ENCODE results near the gene CEBPG. TPM values are rescaled to one million over a fixed set of nuclear protein-coding genes. Genes with fewer than 3 reads are reported as not detected.

The CEBPG gene
- total RNA-seq, 2 experiments from 2014 or later = 15.5 TPM

DNA sequence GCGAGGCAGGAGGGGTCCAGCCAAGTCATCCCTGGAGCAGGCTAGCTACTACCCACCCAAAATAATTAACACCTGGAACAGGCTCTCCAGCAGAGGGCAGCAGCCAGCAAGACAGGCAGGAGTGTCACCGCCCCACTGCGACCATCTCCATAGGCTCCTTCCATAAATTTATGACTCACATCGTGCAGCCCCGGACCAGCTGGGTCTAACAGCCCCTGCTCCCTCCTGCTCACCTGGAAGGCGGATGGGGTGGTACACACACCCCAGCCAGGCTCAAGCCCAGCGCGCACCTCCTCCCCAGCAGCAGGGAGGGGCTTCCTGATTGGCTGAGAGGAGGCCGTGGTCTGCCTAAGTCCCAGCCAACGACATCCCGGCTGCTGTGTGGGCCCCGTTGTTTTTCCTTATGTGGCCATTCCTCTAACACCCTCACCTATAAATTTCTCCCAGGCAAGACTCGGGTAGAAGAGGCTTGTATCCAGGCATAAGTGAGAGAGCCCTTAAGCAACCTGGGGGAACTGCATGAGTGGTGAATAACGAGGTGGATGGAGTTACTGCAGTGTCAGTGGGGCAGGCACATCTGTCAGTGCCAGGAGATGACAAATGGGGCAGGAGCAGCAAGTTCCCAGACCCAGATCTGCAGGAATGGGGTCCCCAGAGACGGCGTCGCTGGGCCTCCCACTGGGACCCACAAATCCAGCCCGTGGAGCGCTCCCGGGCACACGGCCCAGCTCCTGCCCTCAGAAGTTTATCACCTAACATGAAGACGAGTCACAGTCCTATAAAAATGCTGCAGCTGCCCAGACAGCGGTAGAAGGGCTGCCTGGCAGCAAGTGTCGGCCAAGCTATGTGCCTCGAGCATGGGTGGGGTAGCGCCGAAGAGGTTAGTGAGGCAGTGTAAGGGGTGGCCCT lies 43.1 kb downstream of the CEBPG start:
- H3K27ac Mint-ChIP-seq = no peak overlapping the region
- Histone ChIP-seq H3K4me1 (ENCODE audit: insufficient read depth, low read length) (peaks cover 9% of the 10 kb centered on the region), H3K27ac (ENCODE audit: low read depth in 1 of 2, low read length in 2 of 2) (no peak overlapping the region), H3K4me3 (ENCODE audit: low read length) (peak overlapping the region; percentile 42), H3K27me3 (ENCODE audit: control insufficient read depth in 1 of 2, insufficient read depth in 2 of 2, low read length in 2 of 2) (no peaks in the 10 kb centered on the region), H3K36me3 (ENCODE audit: insufficient read depth, low read length) (no peaks in the 10 kb centered on the region), H3K9me3 (ENCODE audit: control insufficient read depth in 1 of 2, insufficient read depth in 1 of 2, low read length in 2 of 2) (no peaks in the 10 kb centered on the region)
- peak; percentile 76 for TF ChIP-seq CTCF (IDR thresholded peaks at IDR 0.05)
- DNase-seq = peak; percentile 43 to 80 (median 64)
- peak overlapping the region; percentile 47 for H3K4me3 Mint-ChIP-seq
- intact Hi-C loops (cut with DNase I, micrococcal nuclease) = loop anchor here (1.0 kb wide), 1 partner anchor 355 kb away; no protein-coding TSS in a partner anchor
- ATAC-seq (ENCODE audit: poor library complexity) = peak; percentile 85
- POLR2A ChIA-PET = no interaction called here
- CTCF ChIA-PET = interaction anchor here (0.5 to 1.8 kb wide), 9 partner anchors 10 to 817 kb away, joined by 3 to 11 read pairs (median 4); no protein-coding TSS in a partner anchor
- H3K27me3 Mint-ChIP-seq = no peaks in the 10 kb centered on the region
- H3K9me3 Mint-ChIP-seq = no peaks in the 10 kb centered on the region
- no peaks in the 10 kb centered on the region for H3K36me3 Mint-ChIP-seq (ENCODE audit: low read depth)
- peaks cover 4% of the 10 kb centered on the region for H3K4me1 Mint-ChIP-seq (ENCODE audit: low read depth)

DNA sequence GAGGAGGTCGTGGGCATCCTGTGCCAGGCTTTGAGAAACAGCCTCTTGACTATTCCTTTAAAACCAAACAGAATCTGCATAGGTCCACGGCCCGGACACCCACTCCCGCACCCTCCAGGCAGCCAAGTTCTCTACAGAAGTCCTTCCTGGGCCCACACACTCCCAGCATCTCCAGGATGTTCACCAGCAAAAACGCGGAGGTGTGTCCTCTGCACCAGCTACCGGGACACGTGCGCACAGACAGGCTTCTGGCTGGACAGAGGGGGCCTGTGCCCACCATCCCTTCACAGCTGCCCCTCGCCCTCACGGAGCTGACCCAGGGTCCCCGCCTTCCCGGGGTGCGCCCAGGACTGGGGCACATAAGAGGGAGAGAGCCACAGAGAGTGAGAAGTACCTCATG lies 44.2 kb downstream of the CEBPG start:
- CTCF ChIA-PET = interaction anchor here (1.2 kb wide), 1 partner anchor 360 kb away, joined by 3 read pairs; no protein-coding TSS in a partner anchor
- no peak for TF ChIP-seq CTCF (IDR thresholded peaks at IDR 0.05)
- H3K4me3 ChIP-seq (ENCODE audit: low read length) = no peak overlapping the region

DNA sequence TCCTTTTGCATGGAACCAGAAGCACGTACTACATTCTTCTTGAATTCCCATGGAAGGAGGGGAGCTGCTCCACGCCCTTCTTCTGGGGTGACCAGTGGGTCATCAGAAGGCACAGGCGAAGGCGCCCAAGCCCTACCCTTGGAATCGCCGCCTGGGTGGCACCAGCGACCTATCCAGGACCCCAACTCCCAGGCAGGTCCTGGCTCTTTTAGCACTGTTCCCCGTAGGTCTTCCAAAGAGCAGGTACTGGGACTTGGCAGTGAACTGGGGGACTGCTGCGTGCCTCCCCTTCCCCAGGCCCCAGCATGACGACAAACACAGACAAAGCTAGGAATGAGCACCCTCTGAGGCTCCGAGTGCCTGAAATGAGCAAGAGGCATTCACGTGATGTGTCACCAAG lies 45.0 kb downstream of the CEBPG start:
- H3K27ac Mint-ChIP-seq = no peak overlapping the region
- no peaks in the 10 kb centered on the region for H3K27me3 Mint-ChIP-seq
- no peak for ATAC-seq (ENCODE audit: poor library complexity)

More for the DNA sequence above, 44.2 kb downstream of the CEBPG start:
- no peak overlapping the region for H3K27ac ChIP-seq (ENCODE audit: low read depth in 1 of 2, low read length in 2 of 2)
- DNase-seq (no peak), ATAC-seq (ENCODE audit: poor library complexity) (no peak)
- Mint-ChIP-seq H3K9me3 (no peaks in the 10 kb centered on the region), H3K4me3 (no peak overlapping the region), H3K36me3 (ENCODE audit: low read depth) (no peaks in the 10 kb centered on the region), H3K27ac (no peak overlapping the region), H3K27me3 (no peaks in the 10 kb centered on the region), H3K4me1 (ENCODE audit: low read depth) (peaks cover 4% of the 10 kb centered on the region)
- H3K27me3 ChIP-seq (ENCODE audit: control insufficient read depth in 1 of 2, insufficient read depth in 2 of 2, low read length in 2 of 2) = no peaks in the 10 kb centered on the region
- H3K36me3 ChIP-seq (ENCODE audit: insufficient read depth, low read length) = no peaks in the 10 kb centered on the region
- no peaks in the 10 kb centered on the region for H3K9me3 ChIP-seq (ENCODE audit: control insufficient read depth in 1 of 2, insufficient read depth in 1 of 2, low read length in 2 of 2)
- intact Hi-C loops (cut with DNase I, micrococcal nuclease) = no loop called here
- peaks cover 9% of the 10 kb centered on the region for H3K4me1 ChIP-seq (ENCODE audit: insufficient read depth, low read length)
- POLR2A ChIA-PET = no interaction called here

More for the DNA sequence above, 45.0 kb downstream of the CEBPG start:
- Mint-ChIP-seq H3K4me3 (no peak overlapping the region), H3K36me3 (ENCODE audit: low read depth) (no peaks in the 10 kb centered on the region), H3K9me3 (no peaks in the 10 kb centered on the region), H3K4me1 (ENCODE audit: low read depth) (peaks cover 4% of the 10 kb centered on the region)
- no peaks in the 10 kb centered on the region for H3K27me3 ChIP-seq (ENCODE audit: control insufficient read depth in 1 of 2, insufficient read depth in 2 of 2, low read length in 2 of 2)
- no peaks in the 10 kb centered on the region for H3K36me3 ChIP-seq (ENCODE audit: insufficient read depth, low read length)
- no peak overlapping the region for H3K4me3 ChIP-seq (ENCODE audit: low read length)
- no peak for TF ChIP-seq CTCF (IDR thresholded peaks at IDR 0.05)
- ChIA-PET CTCF (interaction anchor here (1.2 kb wide), 1 partner anchor 359 kb away, joined by 3 read pairs; no protein-coding TSS in a partner anchor), POLR2A (no interaction called here)
- intact Hi-C loops (cut with DNase I, micrococcal nuclease) = no loop called here
- H3K27ac ChIP-seq (ENCODE audit: low read depth in 1 of 2, low read length in 2 of 2) = no peak overlapping the region
- DNase-seq = no peak
- peaks cover 9% of the 10 kb centered on the region for H3K4me1 ChIP-seq (ENCODE audit: insufficient read depth, low read length)
- no peaks in the 10 kb centered on the region for H3K9me3 ChIP-seq (ENCODE audit: control insufficient read depth in 1 of 2, insufficient read depth in 1 of 2, low read length in 2 of 2)

Data from CD4-positive, alpha-beta T cell (primary cell).